Brain microvascular endothelial cell (primary cell): ENCODE results near the gene ECHDC3.

Experiments
- DNase-seq: peaks from one replicate; pipeline ENCODE4 v3.0.0-alpha.2; 2020
- H3K27ac ChIP-seq: fragments of 250-450 bp; sonication (Bioruptor Pico); 2 replicates; pipeline ENCODE4 v1.5.1; 2020; ENCODE audit warnings: mild to moderate bottlenecking, moderate library complexity
- H3K27me3 ChIP-seq: fragments of 250-450 bp; sonication (Bioruptor Pico); replicated peaks from 2 replicates; pipeline ENCODE4 v1.5.1; 2020; ENCODE audit warnings: mild to moderate bottlenecking
- H3K36me3 ChIP-seq: fragments of 250-450 bp; sonication (Bioruptor Pico); replicated peaks from 2 replicates; pipeline ENCODE4 v1.5.1; 2020; ENCODE audit warnings: mild to moderate bottlenecking
- H3K4me3 ChIP-seq: 2 replicates; pipeline ENCODE4 v1.5.1; 2011; ENCODE audit warnings: low read depth, mild to moderate bottlenecking, control low read depth, low read length, moderate library complexity
- in situ Hi-C: cut with HindIII; loops from 2 replicates; pipeline ENCODE4 v1.10.0; 2017; ENCODE audit warnings: low sequenced_read_pairs, low pct_ligation_motif_present
- TF ChIP-seq, protein P1 (sequence below): IDR thresholded peaks from 2 replicates; pipeline ENCODE4 v1.5.1; 2011; ENCODE audit warnings: low read depth, mild to moderate bottlenecking, moderate library complexity, low read length, control low read depth, inconsistent platforms; ENCODE audit errors: missing control alignments

ECHDC3 gene

DNA sequence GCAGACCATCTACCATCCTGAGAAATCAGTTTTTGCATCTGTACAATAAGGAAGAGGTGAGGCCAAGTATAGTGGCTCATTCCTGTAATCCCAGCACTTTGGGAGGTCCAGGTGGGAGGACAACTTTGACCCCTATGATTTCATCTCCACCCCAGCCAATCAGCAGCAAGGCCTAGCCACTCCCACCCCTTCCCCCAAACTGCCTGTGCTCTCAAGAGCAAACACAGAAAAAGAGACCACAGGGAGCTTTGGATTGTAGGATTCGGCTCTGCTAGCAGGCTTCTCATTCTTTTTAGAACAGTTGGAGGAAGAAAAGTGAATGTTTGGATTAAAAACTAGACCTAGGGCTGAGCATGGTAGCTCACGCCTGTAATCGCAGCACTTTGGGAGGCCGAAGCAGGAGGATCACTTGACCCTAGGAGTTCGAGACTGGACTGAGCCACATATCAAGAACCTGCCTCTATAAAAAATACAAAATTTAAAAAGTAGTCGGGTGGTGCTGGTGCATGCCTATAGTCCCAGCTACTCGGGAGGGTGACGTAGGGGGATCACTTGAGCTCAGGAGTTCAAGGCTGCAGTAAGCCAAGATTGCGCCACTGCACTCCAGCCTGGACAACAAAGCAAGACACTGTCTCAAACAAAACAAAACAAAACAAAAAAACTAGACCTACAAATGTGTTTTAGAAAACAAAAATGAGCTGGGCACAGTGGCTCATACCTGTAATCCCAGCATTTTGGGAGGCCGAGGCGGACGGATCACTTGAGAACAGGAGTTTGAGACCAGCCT, 55.9 kb downstream of the ECHDC3 start:
- DNase-seq = no peak
- Histone ChIP-seq H3K36me3 (no peaks in the 10 kb centered on the region), H3K4me3 (no peak overlapping the region), H3K27ac (no peak overlapping the region), H3K27me3 (no peaks in the 10 kb centered on the region)
- TF ChIP-seq, protein P1, sequence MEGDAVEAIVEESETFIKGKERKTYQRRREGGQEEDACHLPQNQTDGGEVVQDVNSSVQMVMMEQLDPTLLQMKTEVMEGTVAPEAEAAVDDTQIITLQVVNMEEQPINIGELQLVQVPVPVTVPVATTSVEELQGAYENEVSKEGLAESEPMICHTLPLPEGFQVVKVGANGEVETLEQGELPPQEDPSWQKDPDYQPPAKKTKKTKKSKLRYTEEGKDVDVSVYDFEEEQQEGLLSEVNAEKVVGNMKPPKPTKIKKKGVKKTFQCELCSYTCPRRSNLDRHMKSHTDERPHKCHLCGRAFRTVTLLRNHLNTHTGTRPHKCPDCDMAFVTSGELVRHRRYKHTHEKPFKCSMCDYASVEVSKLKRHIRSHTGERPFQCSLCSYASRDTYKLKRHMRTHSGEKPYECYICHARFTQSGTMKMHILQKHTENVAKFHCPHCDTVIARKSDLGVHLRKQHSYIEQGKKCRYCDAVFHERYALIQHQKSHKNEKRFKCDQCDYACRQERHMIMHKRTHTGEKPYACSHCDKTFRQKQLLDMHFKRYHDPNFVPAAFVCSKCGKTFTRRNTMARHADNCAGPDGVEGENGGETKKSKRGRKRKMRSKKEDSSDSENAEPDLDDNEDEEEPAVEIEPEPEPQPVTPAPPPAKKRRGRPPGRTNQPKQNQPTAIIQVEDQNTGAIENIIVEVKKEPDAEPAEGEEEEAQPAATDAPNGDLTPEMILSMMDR = no peak
- in situ Hi-C loops = no loop called here

DNA sequence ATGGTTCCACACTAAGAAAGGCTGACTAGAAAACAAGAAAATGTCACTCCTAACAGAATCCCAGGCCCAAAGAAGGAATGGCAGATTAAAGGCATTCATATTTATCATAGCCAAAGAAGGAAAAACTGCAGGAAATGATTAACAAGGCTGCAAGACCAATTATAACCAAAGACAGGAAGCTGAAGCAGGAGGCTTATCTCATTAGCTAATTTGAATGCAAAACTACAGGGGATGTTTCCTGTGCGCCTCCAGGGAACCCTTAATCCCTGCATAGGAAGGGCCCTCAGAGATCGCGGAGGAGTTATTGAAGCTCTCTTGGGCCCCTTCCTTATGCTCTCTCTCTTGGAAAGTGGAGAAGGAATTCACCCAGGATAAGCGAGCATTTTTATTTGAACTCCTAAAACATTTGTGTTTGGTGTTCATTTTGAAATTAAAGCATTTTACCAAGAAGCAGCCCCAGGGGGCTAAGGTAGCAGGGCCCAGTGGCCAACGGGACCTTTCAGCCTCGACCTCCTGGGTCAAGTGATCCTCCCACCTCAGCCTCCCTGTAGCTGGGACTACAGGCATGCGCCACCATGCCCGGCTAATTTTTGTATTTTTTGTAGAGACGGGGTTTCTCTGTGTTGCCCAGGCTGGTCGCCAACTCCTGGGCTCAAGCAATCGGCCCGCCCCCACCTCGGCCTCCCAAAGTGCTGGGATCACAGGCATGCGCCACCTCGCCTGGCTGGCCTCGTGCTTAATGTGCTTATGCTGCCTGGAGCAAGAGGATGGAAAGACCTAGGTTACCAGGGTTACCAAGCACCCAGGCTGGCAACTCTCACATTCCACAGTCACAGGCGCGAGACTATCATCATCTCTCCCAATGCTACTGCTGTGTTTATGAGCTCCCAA, 56.9 kb downstream of the ECHDC3 start:
- Histone ChIP-seq H3K36me3 (no peaks in the 10 kb centered on the region), H3K4me3 (no peak overlapping the region), H3K27ac (no peak overlapping the region), H3K27me3 (no peaks in the 10 kb centered on the region)
- in situ Hi-C loops = no loop called here
- no peak for DNase-seq
- TF ChIP-seq, protein P1 = no peak

DNA sequence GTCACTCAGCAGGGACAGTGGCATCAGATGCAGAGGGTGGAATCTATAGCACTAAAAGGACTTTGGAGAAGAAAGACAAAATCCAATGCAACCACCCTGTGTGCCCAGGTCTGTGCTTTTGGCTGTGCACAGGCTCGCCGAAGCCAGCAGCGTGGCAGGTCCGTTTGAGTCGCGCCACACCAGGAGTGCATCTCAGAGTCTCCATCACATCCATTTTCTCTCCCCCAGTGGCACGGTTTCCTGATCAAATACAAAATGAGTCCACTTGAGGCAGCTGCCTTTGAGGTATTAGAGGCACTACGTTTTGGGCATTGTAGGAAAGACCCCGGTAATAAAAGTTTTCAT, 57.5 kb downstream of the ECHDC3 start:
- no peaks in the 10 kb centered on the region for H3K36me3 ChIP-seq
- in situ Hi-C loops = no loop called here
- TF ChIP-seq, protein P1 = no peak
- H3K27ac ChIP-seq = no peak overlapping the region
- H3K4me3 ChIP-seq = no peak overlapping the region
- no peak for DNase-seq
- no peaks in the 10 kb centered on the region for H3K27me3 ChIP-seq

DNA sequence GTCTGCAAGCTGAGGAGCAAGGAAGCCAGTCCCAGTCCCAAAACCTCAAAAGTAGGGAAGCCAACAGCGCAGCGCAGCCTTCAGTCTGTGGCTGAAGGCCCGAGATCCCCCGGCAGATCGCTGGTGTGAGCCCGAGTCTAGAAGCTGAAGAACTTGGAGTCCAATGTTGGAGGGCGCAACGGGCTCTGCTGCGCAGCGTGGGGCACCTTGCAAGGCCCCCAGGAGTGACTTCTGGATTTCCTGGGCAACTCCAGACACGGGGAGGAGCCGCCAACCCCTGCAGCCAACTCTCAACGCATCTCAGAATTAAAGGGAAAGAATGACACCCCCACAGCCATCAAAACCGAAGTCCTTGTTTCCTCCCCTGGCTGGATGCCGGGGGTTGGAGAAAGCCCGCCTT, 62.2 kb downstream of the ECHDC3 start:
- in situ Hi-C loops = no loop called here
- TF ChIP-seq, protein P1 = no peak
- Histone ChIP-seq H3K27ac (no peak overlapping the region), H3K4me3 (no peak overlapping the region), H3K36me3 (no peaks in the 10 kb centered on the region), H3K27me3 (no peaks in the 10 kb centered on the region)
- no peak for DNase-seq

DNA sequence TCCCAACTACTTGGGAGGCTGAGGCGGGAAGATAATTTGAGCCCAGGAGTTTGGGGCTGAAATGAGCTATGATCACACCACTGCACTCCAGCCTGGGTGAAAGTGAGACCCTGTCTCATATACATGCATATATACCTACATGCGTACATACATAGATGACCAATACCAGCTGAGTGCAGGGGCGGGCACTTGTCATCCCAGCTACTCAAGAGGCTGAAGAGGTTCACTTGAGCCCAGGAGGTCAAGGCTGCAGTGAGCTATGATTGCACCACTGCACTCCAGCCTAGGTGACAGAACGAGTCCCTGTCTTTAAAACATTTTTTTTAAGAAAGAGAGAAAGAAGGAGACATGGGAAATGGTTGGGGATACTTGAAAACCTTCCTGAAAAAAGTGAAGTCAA, 63.6 kb downstream of the ECHDC3 start:
- no peak overlapping the region for H3K27ac ChIP-seq

More for the DNA sequence above, 63.6 kb downstream of the ECHDC3 start:
- Histone ChIP-seq H3K36me3 (no peaks in the 10 kb centered on the region), H3K27me3 (no peaks in the 10 kb centered on the region), H3K4me3 (no peak overlapping the region)
- DNase-seq = no peak
- in situ Hi-C loops = no loop called here
- TF ChIP-seq, protein P1 = no peak
